GM12875 (cell line): ENCODE measurements around the gene FAM83C.

Experiments
- H3K4me3 ChIP-seq: one replicate; pipeline ENCODE4 v1.5.1; 2011; ENCODE audit warnings: low read depth, low read length, control low read depth
- TF ChIP-seq, protein P1 (sequence below): IDR thresholded peaks from 2 replicates; pipeline ENCODE4 v1.5.1; 2011; ENCODE audit warnings: low read depth, mild to moderate bottlenecking, control low read depth, inconsistent platforms, low read length, moderate library complexity, borderline replicate concordance; ENCODE audit not compliant: insufficient read depth

Gene FAM83C

DNA sequence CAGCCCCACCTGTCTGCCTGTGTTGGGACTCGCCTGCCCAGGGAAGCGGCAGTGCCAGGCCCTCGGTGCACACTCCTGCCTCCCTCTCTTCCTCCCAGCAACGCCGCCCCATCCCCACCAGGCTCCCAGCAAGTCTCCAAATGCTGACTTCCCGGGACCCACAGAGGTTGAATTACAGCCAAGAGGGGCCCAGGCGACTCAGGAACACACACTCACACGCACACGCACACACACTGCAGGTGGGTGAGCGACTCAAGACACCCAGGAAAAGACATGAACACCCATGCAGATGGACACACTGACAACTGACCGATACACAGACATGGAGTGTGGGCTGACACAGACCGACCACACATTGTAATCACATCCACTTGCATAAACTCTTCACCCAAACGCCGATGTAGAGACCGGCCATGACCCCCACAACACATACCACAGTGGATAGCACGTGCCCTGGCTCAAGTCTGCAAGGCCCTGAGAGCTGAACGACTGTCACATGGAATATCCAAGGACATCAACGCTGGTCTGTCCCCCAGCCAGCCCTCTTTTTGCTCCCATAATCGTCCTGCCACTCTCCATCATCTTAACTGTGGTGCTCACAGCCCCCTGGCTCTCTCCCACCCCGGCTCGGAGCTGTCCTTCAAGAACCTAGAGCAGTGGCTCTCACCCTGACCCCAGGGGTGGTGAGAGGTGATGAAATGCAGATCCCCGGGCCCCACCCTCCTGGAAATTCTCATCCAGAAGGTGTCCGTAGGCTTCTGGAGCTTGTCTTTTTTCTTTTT lies 470 bp upstream of the FAM83C start:
- H3K4me3 ChIP-seq: no peak overlapping the region
- TF ChIP-seq, protein P1, sequence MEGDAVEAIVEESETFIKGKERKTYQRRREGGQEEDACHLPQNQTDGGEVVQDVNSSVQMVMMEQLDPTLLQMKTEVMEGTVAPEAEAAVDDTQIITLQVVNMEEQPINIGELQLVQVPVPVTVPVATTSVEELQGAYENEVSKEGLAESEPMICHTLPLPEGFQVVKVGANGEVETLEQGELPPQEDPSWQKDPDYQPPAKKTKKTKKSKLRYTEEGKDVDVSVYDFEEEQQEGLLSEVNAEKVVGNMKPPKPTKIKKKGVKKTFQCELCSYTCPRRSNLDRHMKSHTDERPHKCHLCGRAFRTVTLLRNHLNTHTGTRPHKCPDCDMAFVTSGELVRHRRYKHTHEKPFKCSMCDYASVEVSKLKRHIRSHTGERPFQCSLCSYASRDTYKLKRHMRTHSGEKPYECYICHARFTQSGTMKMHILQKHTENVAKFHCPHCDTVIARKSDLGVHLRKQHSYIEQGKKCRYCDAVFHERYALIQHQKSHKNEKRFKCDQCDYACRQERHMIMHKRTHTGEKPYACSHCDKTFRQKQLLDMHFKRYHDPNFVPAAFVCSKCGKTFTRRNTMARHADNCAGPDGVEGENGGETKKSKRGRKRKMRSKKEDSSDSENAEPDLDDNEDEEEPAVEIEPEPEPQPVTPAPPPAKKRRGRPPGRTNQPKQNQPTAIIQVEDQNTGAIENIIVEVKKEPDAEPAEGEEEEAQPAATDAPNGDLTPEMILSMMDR: no peak

DNA sequence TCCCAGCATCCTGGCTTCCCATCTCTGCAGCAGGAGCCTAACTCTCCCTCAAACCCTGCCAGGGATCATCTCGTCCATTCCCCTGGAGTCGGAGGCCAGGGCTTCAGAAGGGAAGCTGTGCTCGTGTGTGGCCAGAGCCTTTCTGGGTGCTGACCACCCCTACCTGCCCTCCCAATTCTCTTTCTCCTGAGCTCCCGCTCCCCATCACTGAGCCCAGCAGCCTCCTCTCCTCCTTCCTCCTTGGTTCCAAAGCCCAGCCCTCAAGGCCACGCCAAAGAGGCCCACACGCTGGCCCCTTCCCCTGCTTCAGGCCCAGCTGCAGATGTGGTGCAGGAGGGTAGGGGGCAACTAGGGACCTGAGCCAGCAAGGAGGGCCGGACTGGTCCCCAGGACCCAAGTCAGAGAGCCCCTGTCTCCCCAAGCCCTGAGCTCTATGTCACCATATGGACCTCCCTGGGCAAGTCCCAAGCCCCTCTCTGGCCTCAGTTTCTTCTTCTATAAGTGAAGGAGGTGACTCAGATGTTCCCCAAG lies 1.3 kb downstream of the FAM83C start:
- TF ChIP-seq, protein P1: no peak

DNA sequence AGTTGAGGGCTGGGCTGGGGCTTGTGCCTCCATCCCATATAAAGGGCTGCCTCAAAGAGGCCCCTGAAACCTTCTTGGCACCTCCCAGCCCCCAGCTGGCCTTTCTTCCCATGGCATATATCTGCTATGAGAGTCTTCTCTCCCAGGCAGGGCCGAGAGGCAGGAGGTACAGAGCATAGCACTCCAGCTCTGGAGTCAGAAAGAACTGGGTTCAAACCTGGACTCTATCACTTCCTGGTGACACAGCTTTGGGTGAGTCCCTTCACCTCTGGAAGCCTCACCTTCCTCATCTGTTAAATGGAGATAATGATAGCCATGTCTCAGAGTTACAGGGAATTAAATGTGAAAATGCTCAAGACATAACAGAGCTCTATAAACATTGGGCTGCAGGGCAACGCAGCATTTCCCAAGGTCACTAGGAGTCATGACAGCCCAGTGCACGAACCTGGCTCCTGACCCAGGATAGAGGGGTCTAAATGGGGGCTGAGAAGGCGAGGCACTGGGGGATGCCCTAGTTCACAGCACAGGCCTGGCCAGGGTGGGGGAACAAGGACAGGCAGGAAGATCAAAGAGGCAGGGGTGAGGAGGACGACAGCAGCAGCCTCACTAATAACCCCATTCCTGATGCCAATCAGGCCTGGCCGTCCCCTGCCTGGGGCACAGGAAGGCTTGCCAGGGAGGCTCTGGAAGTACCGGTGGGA lies 1.9 kb downstream of the FAM83C start:
- TF ChIP-seq, protein P1: no peak

More for the DNA sequence above, 1.3 kb downstream of the FAM83C start:
- H3K4me3 ChIP-seq: no peak overlapping the region

DNA sequence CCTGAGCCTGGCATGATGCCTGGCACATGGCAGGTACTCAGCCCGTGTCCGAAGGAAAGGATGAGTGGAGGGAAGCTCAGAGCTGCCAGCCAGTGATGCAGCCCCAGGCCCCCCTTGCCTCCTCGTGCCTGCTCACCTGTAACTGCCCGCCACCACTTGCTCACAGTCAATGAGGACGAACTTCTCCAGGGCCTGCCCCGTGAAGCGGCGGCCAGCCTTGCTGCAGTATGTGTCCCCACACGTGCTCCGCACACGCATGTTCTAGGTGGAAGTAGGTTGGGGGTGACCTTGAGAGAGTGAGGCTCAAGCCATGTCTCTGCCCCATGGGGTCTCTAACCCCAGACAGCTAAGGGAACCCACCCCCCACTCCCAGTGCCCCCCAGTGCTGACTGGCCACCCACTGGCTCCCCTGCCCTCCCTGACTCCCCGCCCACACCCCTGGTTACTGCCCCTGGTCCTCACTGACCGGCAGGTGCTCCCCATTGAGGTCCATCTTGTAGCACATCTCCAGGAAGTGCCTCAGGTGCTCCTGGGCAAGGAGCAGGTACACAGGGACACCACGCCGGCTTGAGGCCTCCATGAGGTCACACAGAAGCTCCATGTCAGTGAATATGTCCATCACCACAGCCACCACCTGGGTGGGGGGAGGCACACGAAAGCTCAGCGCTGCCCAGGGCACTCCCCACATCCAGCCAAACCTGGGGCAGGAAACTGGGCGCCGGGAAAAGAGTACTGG lies 3.7 kb downstream of the FAM83C start:
- TF ChIP-seq, protein P1: no peak
- H3K4me3 ChIP-seq: no peak overlapping the region

More for the DNA sequence above, 1.9 kb downstream of the FAM83C start:
- no peak overlapping the region for H3K4me3 ChIP-seq

DNA sequence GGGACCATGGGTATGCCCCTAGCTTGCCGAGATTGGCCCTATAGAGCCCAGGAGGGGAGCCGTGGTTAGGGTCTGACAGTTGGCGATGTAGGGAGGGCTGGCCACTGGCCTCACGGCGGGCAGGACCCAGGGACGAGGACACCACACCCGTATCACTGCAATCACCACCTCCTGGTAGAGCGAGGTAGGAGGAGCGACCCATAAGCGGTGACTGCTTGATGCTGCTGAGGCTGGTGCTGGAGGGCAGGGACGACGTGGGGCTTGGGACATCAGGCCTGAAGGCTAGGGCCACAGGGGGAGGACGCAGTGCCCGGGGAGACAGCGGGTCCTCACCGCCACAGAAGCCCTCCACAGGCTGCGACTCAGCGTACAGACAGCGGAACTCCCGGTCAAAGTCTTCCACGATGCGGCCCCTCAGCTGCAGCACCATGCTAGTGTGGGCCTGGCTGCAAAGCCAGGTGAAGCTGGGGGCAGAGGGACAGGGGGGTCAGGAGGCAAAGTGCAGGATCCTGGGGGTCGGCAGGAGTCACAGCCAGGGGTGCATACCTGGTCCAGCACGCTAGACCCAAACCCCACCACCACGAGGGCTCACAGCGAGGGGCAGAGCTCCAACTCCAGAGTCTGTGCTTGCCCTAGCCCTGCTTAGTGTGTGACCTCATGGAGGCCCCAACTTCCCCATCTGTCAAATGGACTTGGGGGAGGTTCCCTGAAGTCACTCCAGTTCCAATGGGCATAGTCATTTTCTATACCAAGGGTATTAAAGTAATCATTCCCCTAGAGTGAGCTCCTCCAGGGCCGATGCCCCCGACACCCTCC lies 4.5 kb downstream of the FAM83C start:
- TF ChIP-seq, protein P1: no peak
- H3K4me3 ChIP-seq: no peak overlapping the region

DNA sequence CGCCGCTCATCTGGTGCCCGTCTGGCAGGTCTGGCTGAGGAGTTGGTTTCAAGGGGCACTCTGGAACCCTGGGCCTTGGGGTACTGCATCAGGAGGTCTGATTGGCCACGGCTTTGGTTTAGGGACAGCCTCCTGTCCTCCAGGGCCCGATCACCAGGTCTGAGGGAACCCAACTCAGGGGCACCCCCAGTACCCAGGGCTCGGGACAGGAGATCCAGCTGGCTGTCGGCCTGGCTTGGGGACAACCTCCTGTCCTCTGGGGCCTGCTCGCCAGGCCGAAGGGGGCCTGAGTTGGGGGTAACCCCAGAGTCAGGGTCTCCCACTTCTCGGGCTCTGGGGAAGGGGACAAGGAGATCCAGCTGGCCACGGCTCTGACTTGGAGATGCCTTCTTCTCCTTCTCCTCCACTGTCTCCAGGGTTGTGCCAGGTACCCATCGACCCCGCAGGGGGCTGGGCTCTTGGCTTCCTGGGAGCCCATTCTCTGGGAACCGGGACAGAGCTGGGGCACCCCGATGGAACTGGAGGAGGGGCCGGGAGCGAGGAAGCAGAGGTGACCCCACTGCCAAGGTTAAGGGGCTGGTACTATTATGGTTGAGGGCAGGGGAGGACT lies 5.2 kb downstream of the FAM83C start:
- TF ChIP-seq, protein P1: no peak
- H3K4me3 ChIP-seq: no peak overlapping the region
